ENCODE data around the gene PCSK2. TPM values are rescaled to one million over a fixed set of nuclear protein-coding genes. Genes with fewer than 3 reads are reported as not detected.

PCSK2 gene
- total and polyA plus RNA-seq, 2 of the 8 experiments (the other 6 are each of a cell fraction or from before 2014, with no cell fraction given), result 1.9 to 4.2 TPM

- TF ChIP-seq, protein P1, sequence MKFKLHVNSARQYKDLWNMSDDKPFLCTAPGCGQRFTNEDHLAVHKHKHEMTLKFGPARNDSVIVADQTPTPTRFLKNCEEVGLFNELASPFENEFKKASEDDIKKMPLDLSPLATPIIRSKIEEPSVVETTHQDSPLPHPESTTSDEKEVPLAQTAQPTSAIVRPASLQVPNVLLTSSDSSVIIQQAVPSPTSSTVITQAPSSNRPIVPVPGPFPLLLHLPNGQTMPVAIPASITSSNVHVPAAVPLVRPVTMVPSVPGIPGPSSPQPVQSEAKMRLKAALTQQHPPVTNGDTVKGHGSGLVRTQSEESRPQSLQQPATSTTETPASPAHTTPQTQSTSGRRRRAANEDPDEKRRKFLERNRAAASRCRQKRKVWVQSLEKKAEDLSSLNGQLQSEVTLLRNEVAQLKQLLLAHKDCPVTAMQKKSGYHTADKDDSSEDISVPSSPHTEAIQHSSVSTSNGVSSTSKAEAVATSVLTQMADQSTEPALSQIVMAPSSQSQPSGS (IDR thresholded peaks at IDR 0.05; ENCODE audit: low read length), result no peak
Measured at GRCh38 chr20:17444091-17444490, 217.3 kb downstream of the PCSK2 start (continued).

Measured in H1 (cell line).